Measurements from ENCODE around the gene HTR2A. TPM values are rescaled to one million over a fixed set of nuclear protein-coding genes. Genes with fewer than 3 reads are reported as not detected.

The HTR2A gene
- total RNA-seq, result under 1 TPM; under 0.01 to 0.86 (median 0.24) TPM

- peak within 1 kb of the TSS; percentile 46 to 68 (median 59) for H3K27ac ChIP-seq (replicated peaks in 1 of 4)
- no peaks in the 10 kb centered on the region for H3K27me3 ChIP-seq
- H3K4me1 ChIP-seq, result peaks cover 0 to 45% (median 30%) of the 10 kb centered on the region in 4 donors
- no peaks in the 10 kb centered on the region for H3K36me3 ChIP-seq
- 16% methylated on average over 13 of the region's 13 CpGs for WGBS
- no peak for DNase-seq (ENCODE audit: extremely low spot score)
- TF ChIP-seq POLR2AphosphoS5 (IDR thresholded peaks at IDR 0.05) (peak in 1 of 2 donors; percentile 28), CTCF (IDR thresholded peaks at IDR 0.05) (no peak)
- H3K9me3 ChIP-seq, result no peaks in the 10 kb centered on the region
- H3K4me3 ChIP-seq, result peak within 1 kb of the TSS; percentile 42 to 60 (median 51)
- intact Hi-C loops (cut with DNase I), result no loop called here
These were observed at the start of gene HTR2A for GRCh38 chr13:46896341-46897137. TSS of gene HTR2A (minus strand) at chr13:46897053. CDS start at chr13:46895906, 1,147 bp downstream.

GRCh38 chr13:46936525-46936924, 39.7 kb upstream of the HTR2A start:
- TF ChIP-seq POLR2A (IDR thresholded peaks at IDR 0.05; ENCODE audit: low read depth) (no peak), CTCF (IDR thresholded peaks at IDR 0.05) (no peak), POLR2AphosphoS5 (IDR thresholded peaks at IDR 0.05) (no peak), EP300 (IDR thresholded peaks at IDR 0.05) (no peak)
- intact Hi-C loops (cut with DNase I), result no loop called here
- WGBS, result 87% methylated on average over 3 of the region's 4 CpGs

DNA sequence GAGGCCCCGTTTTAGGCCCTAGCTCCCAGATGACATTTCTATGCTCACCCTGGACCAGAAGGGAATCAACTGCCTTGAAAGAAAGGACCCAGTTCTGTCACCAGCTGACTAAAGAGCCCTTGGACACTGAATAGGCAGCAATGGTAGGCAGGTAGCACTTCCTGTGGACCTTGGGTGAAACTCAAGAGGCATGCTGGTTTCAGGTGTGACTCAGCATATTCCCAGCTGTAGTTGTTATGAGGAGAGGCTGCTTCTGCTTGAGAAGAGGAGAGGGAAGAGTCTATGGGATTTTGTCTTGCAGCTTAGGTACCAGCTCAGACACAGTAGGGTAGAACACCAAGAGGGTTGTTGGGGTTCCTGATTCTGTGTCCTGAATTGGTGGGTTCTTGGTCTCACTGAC, 37.9 kb upstream of the HTR2A start:
- H3K9me3 ChIP-seq, result peaks cover 0 to 16% (median 0%) of the 10 kb centered on the region in 4 donors
- H3K36me3 ChIP-seq, result no peaks in the 10 kb centered on the region
- no peak overlapping the region for H3K4me3 ChIP-seq
- DNase-seq (ENCODE audit: extremely low spot score), result no peak
- H3K27me3 ChIP-seq, result no peaks in the 10 kb centered on the region
- WGBS, result 67% methylated on average over 1 of the region's 1 CpG
- H3K27ac ChIP-seq (replicated peaks in 1 of 4), result no peak overlapping the region
- H3K4me1 ChIP-seq, result no peaks in the 10 kb centered on the region
- TF ChIP-seq POLR2AphosphoS5 (IDR thresholded peaks at IDR 0.05), result no peak
- no peak for TF ChIP-seq EP300 (IDR thresholded peaks at IDR 0.05)
- TF ChIP-seq POLR2A (IDR thresholded peaks at IDR 0.05; ENCODE audit: low read depth), result no peak
- no peak for TF ChIP-seq CTCF (IDR thresholded peaks at IDR 0.05)
- intact Hi-C loops (cut with DNase I), result no loop called here

More at GRCh38 chr13:46936525-46936924, 39.7 kb upstream of the HTR2A start:
- no peak for DNase-seq (ENCODE audit: extremely low spot score)
- no peaks in the 10 kb centered on the region for H3K4me1 ChIP-seq
- H3K27ac ChIP-seq (replicated peaks in 1 of 4), result no peak overlapping the region
- H3K27me3 ChIP-seq, result no peaks in the 10 kb centered on the region
- H3K9me3 ChIP-seq, result peaks cover 0 to 16% (median 0%) of the 10 kb centered on the region in 4 donors
- no peak overlapping the region for H3K4me3 ChIP-seq
- H3K36me3 ChIP-seq, result no peaks in the 10 kb centered on the region

GRCh38 chr13:46926916-46927590, 30.2 kb upstream of the HTR2A start:
- no peak for DNase-seq (ENCODE audit: extremely low spot score)
- Histone ChIP-seq H3K27me3 (no peaks in the 10 kb centered on the region), H3K36me3 (no peaks in the 10 kb centered on the region), H3K4me1 (no peaks in the 10 kb centered on the region), H3K9me3 (no peaks in the 10 kb centered on the region), H3K4me3 (no peak overlapping the region), H3K27ac (replicated peaks in 1 of 4) (no peak overlapping the region)
- WGBS, result 86% methylated on average over 5 of the region's 5 CpGs
- intact Hi-C loops (cut with DNase I), result no loop called here
- TF ChIP-seq CTCF (IDR thresholded peaks at IDR 0.05) (no peak), POLR2AphosphoS5 (IDR thresholded peaks at IDR 0.05) (no peak), EP300 (IDR thresholded peaks at IDR 0.05) (no peak), POLR2A (IDR thresholded peaks at IDR 0.05; ENCODE audit: low read depth) (no peak)
